AG04450 (cell line): ENCODE data around the gene ROPN1. TPM values are rescaled to one million over a fixed set of nuclear protein-coding genes. Genes with fewer than 3 reads are reported as not detected.

Source experiments
- CTCF ChIA-PET: fragments of 300-600, 350-600 bp; formaldehyde crosslinking; extraction: SDS; loops from one replicate; lab custom pipeline; 2022; ENCODE audit warnings: antibody characterized with exemption, inconsistent platforms; lab: Charles Lee
- POLR2A ChIA-PET: fragments of 350-600 bp; formaldehyde crosslinking; extraction: SDS; loops from one replicate; lab custom pipeline; 2021; ENCODE audit warnings: antibody characterized with exemption, inconsistent platforms; lab: Yijun Ruan, JAX
- DNase-seq: peaks from one replicate; pipeline ENCODE4 v3.0.0-alpha.2; 2011; ENCODE audit warnings: low read depth, low spot score
- H3K27ac ChIP-seq: one replicate; pipeline ENCODE4 v1.5.1; 2012; ENCODE audit warnings: low read depth, low read length, control low read depth
- H3K27me3 ChIP-seq: one replicate; pipeline ENCODE4 v1.6.0; 2012; ENCODE audit warnings: low read length; ENCODE audit not compliant: control insufficient read depth, insufficient read depth
- H3K4me3 ChIP-seq: 2 replicates; pipeline ENCODE4 v1.5.1; 2011; ENCODE audit warnings: mild to moderate bottlenecking, low read depth, low read length, control low read depth
- H3K9me3 ChIP-seq: 2 replicates; pipeline ENCODE4 v1.5.1; 2012; ENCODE audit warnings: low read length; ENCODE audit not compliant: control insufficient read depth, insufficient read depth
- polyA plus RNA-seq: library from polyadenylated mRNA; depleted of rRNA; stranded (reverse); fragments of >200 nt; gene quantifications from 2 replicates; pipeline ENCODE4 v1.2.3, GENCODE V29; 2011
- TF ChIP-seq, protein P1 (sequence below): IDR thresholded peaks from 2 replicates; pipeline ENCODE4 v1.5.1; 2011; ENCODE audit warnings: low read depth, low read length, control low read depth, inconsistent platforms

The ROPN1 gene
- polyA plus RNA-seq, 1 experiment, result 0.29 TPM

GRCh38 chr3:123930445-123930844, 61.5 kb downstream of the ROPN1 start:
- TF ChIP-seq, protein P1, sequence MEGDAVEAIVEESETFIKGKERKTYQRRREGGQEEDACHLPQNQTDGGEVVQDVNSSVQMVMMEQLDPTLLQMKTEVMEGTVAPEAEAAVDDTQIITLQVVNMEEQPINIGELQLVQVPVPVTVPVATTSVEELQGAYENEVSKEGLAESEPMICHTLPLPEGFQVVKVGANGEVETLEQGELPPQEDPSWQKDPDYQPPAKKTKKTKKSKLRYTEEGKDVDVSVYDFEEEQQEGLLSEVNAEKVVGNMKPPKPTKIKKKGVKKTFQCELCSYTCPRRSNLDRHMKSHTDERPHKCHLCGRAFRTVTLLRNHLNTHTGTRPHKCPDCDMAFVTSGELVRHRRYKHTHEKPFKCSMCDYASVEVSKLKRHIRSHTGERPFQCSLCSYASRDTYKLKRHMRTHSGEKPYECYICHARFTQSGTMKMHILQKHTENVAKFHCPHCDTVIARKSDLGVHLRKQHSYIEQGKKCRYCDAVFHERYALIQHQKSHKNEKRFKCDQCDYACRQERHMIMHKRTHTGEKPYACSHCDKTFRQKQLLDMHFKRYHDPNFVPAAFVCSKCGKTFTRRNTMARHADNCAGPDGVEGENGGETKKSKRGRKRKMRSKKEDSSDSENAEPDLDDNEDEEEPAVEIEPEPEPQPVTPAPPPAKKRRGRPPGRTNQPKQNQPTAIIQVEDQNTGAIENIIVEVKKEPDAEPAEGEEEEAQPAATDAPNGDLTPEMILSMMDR, result no peak
- ChIA-PET POLR2A (no interaction called here), CTCF (interaction anchor here (1.3 kb wide), 1 partner anchor 10 kb away, joined by 6 read pairs; no protein-coding TSS in a partner anchor)
- H3K27me3 ChIP-seq, result no peaks in the 10 kb centered on the region
- no peaks in the 10 kb centered on the region for H3K9me3 ChIP-seq
- DNase-seq, result no peak
- H3K27ac ChIP-seq, result no peak overlapping the region
- H3K4me3 ChIP-seq, result no peak overlapping the region

DNA sequence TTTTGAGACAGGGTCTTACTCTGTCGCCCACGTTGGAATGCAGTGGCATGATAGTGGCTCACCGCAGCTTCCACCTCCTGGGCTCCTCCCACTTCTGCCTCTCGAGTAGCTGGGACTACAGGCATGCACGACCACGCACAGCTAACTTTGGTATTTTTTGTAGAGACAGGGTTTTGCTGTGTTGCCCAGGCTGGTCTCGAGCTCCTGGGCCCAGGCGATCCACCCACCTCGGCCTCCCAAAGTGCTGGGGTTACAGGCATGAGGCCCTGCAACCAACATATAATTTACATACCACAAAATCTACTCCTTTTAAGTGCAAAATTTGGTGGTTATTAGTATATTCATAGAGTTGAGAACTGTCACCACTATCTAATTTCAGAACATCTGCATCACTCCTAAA, 62.6 kb downstream of the ROPN1 start:
- POLR2A ChIA-PET, result no interaction called here
- DNase-seq, result no peak

DNA sequence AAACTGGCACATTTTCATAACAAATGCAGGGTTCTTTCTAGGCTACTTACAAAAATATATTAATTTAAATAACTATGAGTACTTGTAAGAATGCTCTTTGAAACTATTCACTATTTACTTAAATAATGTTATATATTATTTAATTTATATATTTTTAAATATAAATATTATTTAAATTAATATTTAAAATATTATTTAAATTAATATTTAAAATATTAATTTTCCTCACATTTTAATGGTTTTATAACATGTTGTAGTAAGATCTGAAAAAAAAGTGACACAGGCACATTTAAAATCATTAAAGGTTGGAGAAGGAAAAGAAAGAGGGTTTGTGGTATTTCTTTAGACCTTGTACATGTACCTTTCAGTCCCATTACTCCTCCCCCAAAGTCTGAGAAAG, 65.5 kb downstream of the ROPN1 start:
- CTCF ChIA-PET, result interaction anchor here (0.6 kb wide), 1 partner anchor 41 kb away, joined by 4 read pairs; no protein-coding TSS in a partner anchor

More for the DNA sequence above, 62.6 kb downstream of the ROPN1 start:
- CTCF ChIA-PET, result no interaction called here
- no peak overlapping the region for H3K4me3 ChIP-seq
- no peak overlapping the region for H3K27ac ChIP-seq
- TF ChIP-seq, protein P1, result no peak
- no peaks in the 10 kb centered on the region for H3K9me3 ChIP-seq
- no peaks in the 10 kb centered on the region for H3K27me3 ChIP-seq

GRCh38 chr3:123920868-123921267, 71.1 kb downstream of the ROPN1 start:
- ChIA-PET POLR2A (no interaction called here), CTCF (no interaction called here)
- Histone ChIP-seq H3K4me3 (no peak overlapping the region), H3K9me3 (no peaks in the 10 kb centered on the region; the same call in 1 of the 2 replicates), H3K27ac (no peak overlapping the region), H3K27me3 (no peaks in the 10 kb centered on the region)
- DNase-seq, result no peak
- TF ChIP-seq, protein P1, result no peak

More for the DNA sequence above, 65.5 kb downstream of the ROPN1 start:
- no peaks in the 10 kb centered on the region; the same call in 1 of the 2 replicates for H3K9me3 ChIP-seq
- no peak for DNase-seq
- H3K27me3 ChIP-seq, result no peaks in the 10 kb centered on the region
- TF ChIP-seq, protein P1, result no peak
- POLR2A ChIA-PET, result interaction anchor here (0.7 kb wide), 1 partner anchor 30 kb away, joined by 4 read pairs; no protein-coding TSS in a partner anchor
- H3K4me3 ChIP-seq, result no peak overlapping the region
- no peak overlapping the region for H3K27ac ChIP-seq

DNA sequence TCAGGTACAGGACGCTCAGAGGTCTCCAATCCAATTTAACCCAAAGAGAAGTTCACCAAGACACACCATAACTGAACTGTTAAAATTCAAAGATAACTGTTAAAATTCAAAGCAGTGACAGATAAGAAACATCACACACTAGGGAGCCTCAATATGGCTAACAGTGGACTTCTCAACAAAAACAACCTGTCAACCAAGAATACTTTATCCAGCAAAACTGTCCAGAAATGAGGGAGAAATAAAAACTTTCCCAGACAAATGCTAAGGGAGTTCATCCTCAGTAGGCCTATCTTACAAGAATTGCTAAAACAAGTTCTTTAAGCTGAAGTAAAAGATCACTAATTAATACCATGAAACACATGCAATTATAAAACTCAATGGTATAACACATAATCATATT, 71.5 kb downstream of the ROPN1 start:
- DNase-seq, result no peak
- no peaks in the 10 kb centered on the region for H3K27me3 ChIP-seq
- CTCF ChIA-PET, result no interaction called here

More for the DNA sequence above, 71.5 kb downstream of the ROPN1 start:
- H3K9me3 ChIP-seq, result no peaks in the 10 kb centered on the region; the same call in 1 of the 2 replicates
- no peak overlapping the region for H3K27ac ChIP-seq
- POLR2A ChIA-PET, result no interaction called here
- no peak overlapping the region for H3K4me3 ChIP-seq
- TF ChIP-seq, protein P1, result no peak
